ENCODE data around the gene IL16. TPM values are rescaled to one million over a fixed set of nuclear protein-coding genes. Genes with fewer than 3 reads are reported as not detected.

The IL16 gene
- total and polyA plus RNA-seq, 9 of the 15 experiments (the other 6 are each of a cell fraction or from before 2014, with no cell fraction given) = 1.4 to 18.8 (median 10.6) TPM

DNA sequence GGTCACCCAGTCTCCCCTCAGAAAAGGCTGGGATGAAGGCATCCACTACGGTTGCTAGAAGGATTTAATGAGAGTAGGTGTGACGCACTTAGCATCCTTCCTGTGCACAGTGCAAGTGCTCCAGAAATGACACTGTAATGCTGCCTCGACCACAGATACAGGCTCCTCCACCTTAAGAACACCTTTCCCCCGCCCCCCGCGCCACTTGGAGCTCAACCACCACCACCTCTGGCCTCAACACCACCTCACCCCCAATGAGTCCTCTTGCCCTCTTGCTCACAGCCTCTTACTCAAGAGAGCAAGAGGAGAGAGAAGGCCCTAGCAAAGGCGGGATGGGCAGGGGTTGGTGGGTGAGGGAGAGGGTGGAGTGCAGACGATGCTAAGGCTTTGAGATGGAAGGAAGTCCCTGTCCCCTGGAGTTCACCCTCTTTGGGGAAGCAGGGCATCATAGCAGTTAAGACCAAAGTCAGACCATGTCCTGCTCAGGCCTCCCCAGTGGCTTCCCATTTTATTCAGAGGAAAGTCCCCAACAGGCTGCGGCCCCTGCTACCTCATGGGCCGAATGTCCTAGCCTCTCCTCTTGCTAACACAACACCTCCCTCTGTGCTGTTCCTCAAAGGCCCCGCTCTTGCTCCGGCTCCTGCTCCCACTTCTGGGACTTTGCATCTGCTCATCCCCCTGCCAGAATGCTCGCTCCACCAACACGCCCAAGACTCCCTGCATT, 118.9 kb downstream of the IL16 start:
- Histone ChIP-seq H3K79me2 (ENCODE audit: control insufficient read depth, insufficient read depth, low read length) (no peaks in the 10 kb centered on the region), H3K4me2 (ENCODE audit: insufficient read depth, low read length) (no peak overlapping the region), H2AFZ (ENCODE audit: low read depth, low read length) (no peak overlapping the region), H3K4me1 (replicated peaks in 1 of 2; ENCODE audit: control insufficient read depth in 2 of 2, insufficient read depth in 2 of 2, low read length in 2 of 2) (no peaks in the 10 kb centered on the region), H3K27ac (ENCODE audit: extremely low read depth, low read depth, low read length) (no peak overlapping the region), H3K9ac (ENCODE audit: insufficient read depth in 1 of 2, low read depth in 2 of 2, low read length in 2 of 2) (no peak overlapping the region), H4K20me1 (replicated peaks; ENCODE audit: control insufficient read depth, insufficient read depth, low read length) (no peaks in the 10 kb centered on the region; the same call in 1 of the 2 replicates), H3K9me3 (replicated peaks; ENCODE audit: control insufficient read depth, insufficient read depth, low read depth, low read length) (no peaks in the 10 kb centered on the region), H3K36me3 (ENCODE audit: control insufficient read depth, insufficient read depth, low read length) (0 out of 3 replicates have a peak, but pooled peaks cover 11% of the 10 kb centered on the region), H3K4me3 (no peak overlapping the region), H3K27me3 (ENCODE audit: control insufficient read depth in 2 of 2, insufficient read depth in 2 of 2, low read length in 2 of 2) (no peaks in the 10 kb centered on the region), H3K9me1 (ENCODE audit: control insufficient read depth, insufficient read depth, low read length) (no peaks in the 10 kb centered on the region)
- DNase-seq (ENCODE audit: extremely low read depth in 1 of 4, low spot score in 3 of 4) (no peak), FAIRE-seq (no peak), ATAC-seq (no peak)
- WGBS (ENCODE audit: insufficient coverage, low coverage, missing lambda C conversion rate) = 66% methylated on average over 11 of the region's 14 CpGs
- CTCF ChIA-PET (ENCODE audit: low intra/inter-chr PET ratio) = no interaction called here
- intact Hi-C loops (cut with micrococcal nuclease) (no loop called here), in situ Hi-C loops (cut with MboI) (no loop called here)
- no TSS peak for BruUV-seq (replicated peaks)
- TF ChIP-seq POLR2G (IDR thresholded peaks at IDR 0.05; ENCODE audit: low read depth, low read length) = 0 out of 2 replicates have a peak, but pooled peaks have one; percentile 18
- no peak for TF ChIP-seq ZBTB7A (IDR thresholded peaks at IDR 0.05; ENCODE audit: borderline replicate concordance, control insufficient read depth, low read depth, low read length)
- POLR2A ChIA-PET = interaction anchor here (0.5 kb wide), 1 partner anchor 15 kb away, joined by 3 read pairs; no protein-coding TSS in a partner anchor

DNA sequence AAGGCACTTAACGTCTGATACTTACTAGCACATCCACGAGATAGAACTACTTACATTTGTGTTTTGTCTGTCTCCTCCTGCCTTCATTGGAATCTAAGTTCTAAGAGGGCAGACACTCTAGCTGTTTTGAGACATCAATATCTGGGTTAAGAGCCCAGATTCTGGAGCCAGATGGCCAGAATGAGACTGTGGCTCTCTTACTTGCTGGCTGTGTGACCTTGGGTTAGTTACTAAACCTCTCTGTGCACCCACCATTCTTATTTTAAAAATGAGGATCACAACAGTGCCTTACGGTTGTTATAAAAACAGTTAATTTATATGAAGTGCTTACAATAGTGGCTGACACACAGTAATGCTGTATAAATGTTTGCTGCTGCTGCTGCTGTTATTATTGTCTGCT, 119.6 kb downstream of the IL16 start:
- 60% methylated on average over 3 of the region's 3 CpGs for WGBS (ENCODE audit: insufficient coverage, low coverage, missing lambda C conversion rate)
- TF ChIP-seq RBM25 (IDR thresholded peaks at IDR 0.05; ENCODE audit: low read depth, low read length, severe bottlenecking) (peak; percentile 88), KDM1A (IDR thresholded peaks at IDR 0.05) (peak in 1 of 2 experiments; percentile 11; a peak in 1 of 4 replicates), ZFP36 (IDR thresholded peaks at IDR 0.05; ENCODE audit: low read depth, low read length, partially characterized antibody) (peak; percentile 88), BCOR (IDR thresholded peaks at IDR 0.05) (peak; percentile 78), SMARCA5 (IDR thresholded peaks at IDR 0.05) (peak; percentile 28; the same call in 1 of the 2 replicates)
- TF ChIP-seq, protein P1, sequence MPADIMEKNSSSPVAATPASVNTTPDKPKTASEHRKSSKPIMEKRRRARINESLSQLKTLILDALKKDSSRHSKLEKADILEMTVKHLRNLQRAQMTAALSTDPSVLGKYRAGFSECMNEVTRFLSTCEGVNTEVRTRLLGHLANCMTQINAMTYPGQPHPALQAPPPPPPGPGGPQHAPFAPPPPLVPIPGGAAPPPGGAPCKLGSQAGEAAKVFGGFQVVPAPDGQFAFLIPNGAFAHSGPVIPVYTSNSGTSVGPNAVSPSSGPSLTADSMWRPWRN (IDR thresholded peaks at IDR 0.05; ENCODE audit: low read depth) = no peak
- no peak for ATAC-seq
- H3K4me2 ChIP-seq (ENCODE audit: insufficient read depth, low read length) = no peak overlapping the region
- no TSS peak for BruUV-seq (replicated peaks)
- H3K27ac ChIP-seq (ENCODE audit: extremely low read depth, low read depth, low read length) = no peak overlapping the region
- in situ Hi-C loops (cut with MboI) = no loop called here
- no peaks in the 10 kb centered on the region for H3K9me1 ChIP-seq (ENCODE audit: control insufficient read depth, insufficient read depth, low read length)
- no peak for DNase-seq (ENCODE audit: extremely low read depth in 1 of 4, low spot score in 3 of 4)
- H3K27me3 ChIP-seq (ENCODE audit: control insufficient read depth in 2 of 2, insufficient read depth in 2 of 2, low read length in 2 of 2) = no peaks in the 10 kb centered on the region
- POLR2A ChIA-PET = no interaction called here
- FAIRE-seq = no peak
- H3K4me1 ChIP-seq (replicated peaks in 1 of 2; ENCODE audit: control insufficient read depth in 2 of 2, insufficient read depth in 2 of 2, low read length in 2 of 2) = no peaks in the 10 kb centered on the region
- H3K9me3 ChIP-seq (replicated peaks; ENCODE audit: control insufficient read depth, insufficient read depth, low read depth, low read length) = no peaks in the 10 kb centered on the region
- no peak overlapping the region for H3K9ac ChIP-seq (ENCODE audit: insufficient read depth in 1 of 2, low read depth in 2 of 2, low read length in 2 of 2)
- H3K79me2 ChIP-seq (ENCODE audit: control insufficient read depth, insufficient read depth, low read length) = no peaks in the 10 kb centered on the region
- 0 out of 3 replicates have a peak, but pooled peaks cover 14% of the 10 kb centered on the region for H3K36me3 ChIP-seq (ENCODE audit: control insufficient read depth, insufficient read depth, low read length)
- no peaks in the 10 kb centered on the region; the same call in 1 of the 2 replicates for H4K20me1 ChIP-seq (replicated peaks; ENCODE audit: control insufficient read depth, insufficient read depth, low read length)
- CTCF ChIA-PET (ENCODE audit: low intra/inter-chr PET ratio) = no interaction called here
- H3K4me3 ChIP-seq = no peak overlapping the region
- no peak overlapping the region for H2AFZ ChIP-seq (ENCODE audit: low read depth, low read length)
- intact Hi-C loops (cut with micrococcal nuclease) = no loop called here
